ENCODE measurements around the gene KCNJ5.

GRCh38 chr11:128854841-128855240 lies 36.3 kb upstream of the KCNJ5 start:
- TF ChIP-seq ZNF281 (CRISPR knock-in tag; IDR thresholded peaks at IDR 0.05) (no peak), CTCF (IDR thresholded peaks at IDR 0.05) (no peak), E2F1 (CRISPR knock-in tag; IDR thresholded peaks at IDR 0.05) (no peak), FOXJ3 (CRISPR knock-in tag; IDR thresholded peaks at IDR 0.05; ENCODE audit: borderline replicate concordance) (no peak), CREB1 (CRISPR knock-in tag; IDR thresholded peaks at IDR 0.05) (no peak), TEAD4 (CRISPR knock-in tag; IDR thresholded peaks at IDR 0.05) (no peak), ATF3 (CRISPR knock-in tag; conservative IDR thresholded peaks at IDR 0.05) (no peak)

Data from WTC11 (cell line).